Loucy (cell line): ENCODE data around the gene DHRSX.
"Not testable (repeated sequence)": the region's sequence is repeated elsewhere in the genome, so short reads cannot be mapped to it uniquely, and the experiment has no call there.

Experiments used
- H2AFZ ChIP-seq: fragments of 200-600 bp; sonication (generic); 2 replicates; pipeline ENCODE4 v1.6.0; 2016; ENCODE audit warnings: antibody characterized with exemption, mild to moderate bottlenecking, low read length, moderate library complexity
- H3F3A ChIP-seq: fragments of 200-600 bp; 2 replicates; pipeline ENCODE4 v1.6.0; 2016; ENCODE audit warnings: antibody characterized with exemption, low read depth, mild to moderate bottlenecking
- H3K27me3 ChIP-seq: fragments of 200-600 bp; sonication (generic); 2 replicates; pipeline ENCODE4 v1.6.1; 2014; ENCODE audit warnings: low read length, mild to moderate bottlenecking; ENCODE audit not compliant: insufficient read depth, poor library complexity, severe bottlenecking
- H3K36me3 ChIP-seq: fragments of 200-600 bp; sonication (generic); 2 replicates; pipeline ENCODE4 v1.6.1; 2016; ENCODE audit warnings: low read length; ENCODE audit not compliant: insufficient read depth
- H3K4me1 ChIP-seq: fragments of 200-600 bp; sonication (generic); 2 replicates; pipeline ENCODE4 v1.5.1; 2014; ENCODE audit warnings: low read length, mild to moderate bottlenecking; ENCODE audit not compliant: insufficient read depth, poor library complexity, severe bottlenecking
- H3K4me2 ChIP-seq: fragments of 200-600 bp; sonication (generic); 2 replicates; pipeline ENCODE4 v1.6.0; 2014; ENCODE audit warnings: antibody characterized with exemption, low read length, low read depth, mild to moderate bottlenecking; ENCODE audit not compliant: poor library complexity, severe bottlenecking
- H3K4me3 ChIP-seq: fragments of 200-600 bp; sonication (generic); 2 replicates; pipeline ENCODE4 v1.5.1; 2014; ENCODE audit warnings: low read length, mild to moderate bottlenecking, mixed read lengths; ENCODE audit not compliant: poor library complexity, severe bottlenecking
- H3K79me2 ChIP-seq: fragments of 200-600 bp; sonication (generic); 2 replicates; pipeline ENCODE4 v1.6.1; 2014; ENCODE audit warnings: low read length; ENCODE audit not compliant: insufficient read depth
- H3K9ac ChIP-seq: fragments of 200-600 bp; sonication (generic); 2 replicates; pipeline ENCODE4 v1.6.0; 2014; ENCODE audit warnings: mild to moderate bottlenecking, low read depth, low read length, moderate library complexity; ENCODE audit not compliant: poor library complexity, severe bottlenecking
- H3K9me2 ChIP-seq: fragments of 200-600 bp; sonication (generic); replicated peaks from 2 replicates; pipeline ENCODE4 v1.6.1; 2016; ENCODE audit warnings: low read depth, low read length, mixed read lengths
- H3K9me3 ChIP-seq: fragments of 200-600 bp; sonication (generic); 2 replicates; pipeline ENCODE4 v1.6.1; 2014; ENCODE audit warnings: mild to moderate bottlenecking, antibody characterized with exemption, low read length, low read depth; ENCODE audit not compliant: insufficient read depth
- H4K20me1 ChIP-seq: fragments of 200-600 bp; sonication (generic); 2 replicates; pipeline ENCODE4 v1.6.0; 2014; ENCODE audit warnings: antibody characterized with exemption, low read length, mild to moderate bottlenecking; ENCODE audit not compliant: insufficient read depth, poor library complexity, severe bottlenecking
- EZH2phosphoT487 ChIP-seq: fragments of 200-600 bp; IDR thresholded peaks from 2 replicates; pipeline ENCODE4 v1.6.1; 2018; ENCODE audit warnings: antibody characterized with exemption, mild to moderate bottlenecking, moderate library complexity, borderline replicate concordance
- TF ChIP-seq, protein P1 (sequence below): fragments of 200-600 bp; sonication (generic); conservative IDR thresholded peaks from 2 replicates; pipeline ENCODE4 v1.5.1; 2014; ENCODE audit warnings: mild to moderate bottlenecking, antibody characterized with exemption, low read length

Gene DHRSX

DNA sequence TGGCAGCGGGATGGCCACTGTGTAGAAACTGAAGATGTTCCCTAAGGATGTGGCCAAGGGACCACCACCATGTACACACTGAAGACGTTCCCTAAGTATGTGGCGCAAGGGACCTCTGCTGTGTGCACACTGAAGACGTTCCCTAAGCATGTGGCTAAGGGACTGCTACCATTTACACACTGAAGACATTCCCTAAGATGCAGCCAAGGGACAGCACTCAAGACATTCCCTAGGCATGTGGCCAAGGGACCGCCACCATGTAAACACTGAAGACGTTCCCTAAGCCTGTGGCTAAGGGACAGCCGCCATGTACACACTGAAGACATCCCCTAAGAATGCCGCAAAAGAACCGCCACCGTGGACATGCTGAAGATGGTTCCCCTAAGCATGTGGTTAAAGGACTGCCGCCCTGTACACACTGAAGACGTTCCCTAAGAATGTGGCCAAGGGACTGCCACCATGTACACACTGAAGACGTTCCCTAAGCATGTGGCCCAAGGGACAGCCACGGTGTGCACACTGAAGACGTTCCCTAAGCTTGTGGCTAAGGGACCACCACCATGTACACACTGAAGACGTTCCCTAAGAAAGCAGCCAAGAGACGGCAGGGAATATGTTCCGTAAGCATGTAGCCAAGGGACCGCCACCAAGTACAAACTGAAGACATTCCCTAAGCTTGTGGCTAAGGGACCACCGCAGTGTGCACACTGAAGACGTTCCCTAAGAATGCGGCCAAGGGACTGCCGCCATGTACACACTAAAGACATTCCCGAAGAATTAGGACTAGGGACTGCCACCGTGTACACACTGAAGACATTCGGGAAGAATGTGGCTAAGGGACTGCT lies 43.3 kb downstream of the DHRSX start:
- Histone ChIP-seq H3F3A (no peaks in the 10 kb centered on the region), H3K27me3 (no peaks in the 10 kb centered on the region), H2AFZ (no peak overlapping the region), H3K4me3 (no peak overlapping the region), H3K36me3 (no peaks in the 10 kb centered on the region), H3K79me2 (no peaks in the 10 kb centered on the region), H3K4me1 (no peaks in the 10 kb centered on the region), H3K9me3 (no peaks in the 10 kb centered on the region), H4K20me1 (no peaks in the 10 kb centered on the region), H3K9me2 (no peaks in the 10 kb centered on the region), H3K4me2 (no peak overlapping the region), H3K9ac (no peak overlapping the region)
- TF ChIP-seq, protein P1, sequence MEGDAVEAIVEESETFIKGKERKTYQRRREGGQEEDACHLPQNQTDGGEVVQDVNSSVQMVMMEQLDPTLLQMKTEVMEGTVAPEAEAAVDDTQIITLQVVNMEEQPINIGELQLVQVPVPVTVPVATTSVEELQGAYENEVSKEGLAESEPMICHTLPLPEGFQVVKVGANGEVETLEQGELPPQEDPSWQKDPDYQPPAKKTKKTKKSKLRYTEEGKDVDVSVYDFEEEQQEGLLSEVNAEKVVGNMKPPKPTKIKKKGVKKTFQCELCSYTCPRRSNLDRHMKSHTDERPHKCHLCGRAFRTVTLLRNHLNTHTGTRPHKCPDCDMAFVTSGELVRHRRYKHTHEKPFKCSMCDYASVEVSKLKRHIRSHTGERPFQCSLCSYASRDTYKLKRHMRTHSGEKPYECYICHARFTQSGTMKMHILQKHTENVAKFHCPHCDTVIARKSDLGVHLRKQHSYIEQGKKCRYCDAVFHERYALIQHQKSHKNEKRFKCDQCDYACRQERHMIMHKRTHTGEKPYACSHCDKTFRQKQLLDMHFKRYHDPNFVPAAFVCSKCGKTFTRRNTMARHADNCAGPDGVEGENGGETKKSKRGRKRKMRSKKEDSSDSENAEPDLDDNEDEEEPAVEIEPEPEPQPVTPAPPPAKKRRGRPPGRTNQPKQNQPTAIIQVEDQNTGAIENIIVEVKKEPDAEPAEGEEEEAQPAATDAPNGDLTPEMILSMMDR, result no peak
- no peak for TF ChIP-seq EZH2phosphoT487

DNA sequence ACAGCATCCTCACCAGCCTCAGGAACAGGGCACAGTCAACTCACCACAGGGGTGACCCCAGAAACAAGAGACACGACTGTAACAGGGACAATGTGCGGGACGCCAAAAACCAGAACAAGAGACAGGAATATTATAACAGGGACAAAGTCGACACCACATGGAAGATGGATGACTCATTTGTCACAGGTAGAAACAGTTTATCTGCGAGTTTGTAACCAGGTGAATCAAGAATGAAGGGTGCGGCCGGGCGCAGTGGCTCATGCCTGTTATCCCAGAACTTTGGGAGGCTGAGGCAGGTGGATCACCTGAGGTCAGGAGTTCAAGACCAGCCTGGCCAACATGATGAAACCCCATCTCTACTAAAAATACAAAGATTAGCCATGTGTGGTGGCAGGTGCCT lies 44.7 kb downstream of the DHRSX start:
- H3K9me2 ChIP-seq, H3K27me3 ChIP-seq, H4K20me1 ChIP-seq, H2AFZ ChIP-seq, H3K9ac ChIP-seq, H3K36me3 ChIP-seq, H3F3A ChIP-seq, H3K9me3 ChIP-seq, H3K79me2 ChIP-seq, H3K4me3 ChIP-seq, H3K4me1 ChIP-seq, H3K4me2 ChIP-seq: not testable (repeated sequence)

DNA sequence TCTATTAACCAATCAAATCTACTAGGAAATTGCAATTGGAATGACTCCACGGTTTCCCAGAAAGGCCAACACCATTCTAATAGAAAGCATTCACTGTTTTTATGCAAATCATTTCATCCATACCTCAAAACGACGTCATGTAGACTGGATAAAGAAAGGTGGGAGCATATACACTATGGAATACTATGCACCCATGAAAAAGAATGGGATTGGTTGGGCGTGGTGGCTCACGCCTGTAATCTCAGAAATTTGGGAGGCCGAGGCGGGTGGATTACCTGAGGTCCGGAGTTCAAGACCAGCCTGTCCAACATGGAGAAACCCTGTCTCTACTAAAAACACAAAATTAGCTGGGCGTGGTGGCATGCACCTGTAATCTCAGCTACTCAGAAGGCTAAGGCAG lies 46.2 kb downstream of the DHRSX start:
- H3K9me3 ChIP-seq, H3K4me3 ChIP-seq, H3K9me2 ChIP-seq, H3K36me3 ChIP-seq, H3F3A ChIP-seq, H2AFZ ChIP-seq, H3K4me2 ChIP-seq, H3K27me3 ChIP-seq, H4K20me1 ChIP-seq, H3K79me2 ChIP-seq, H3K4me1 ChIP-seq, H3K9ac ChIP-seq: not testable (repeated sequence)

DNA sequence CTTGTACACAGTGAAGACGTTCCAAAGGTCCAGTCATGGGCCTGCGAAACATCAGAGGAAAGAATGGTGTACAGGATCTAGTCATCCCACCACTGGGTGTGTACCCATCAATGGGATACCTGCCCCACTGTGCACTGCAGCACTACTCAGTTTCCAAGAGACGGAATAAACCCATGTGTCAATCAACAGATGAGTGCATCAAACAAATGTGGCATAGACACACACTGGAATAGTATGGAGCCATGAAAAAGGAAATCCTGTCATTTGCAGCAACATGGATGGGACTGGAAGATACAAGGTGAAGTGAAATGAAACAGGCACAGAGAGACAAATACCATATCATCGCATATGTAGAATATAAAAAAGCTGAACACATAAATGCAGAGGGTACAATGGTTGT lies 48.0 kb downstream of the DHRSX start:
- Histone ChIP-seq H2AFZ (no peak overlapping the region), H4K20me1 (no peaks in the 10 kb centered on the region), H3K9me2 (no peaks in the 10 kb centered on the region), H3K9ac (no peak overlapping the region), H3K9me3 (no peaks in the 10 kb centered on the region), H3K4me1 (no peaks in the 10 kb centered on the region), H3K36me3 (no peaks in the 10 kb centered on the region), H3K4me3 (no peak overlapping the region), H3K4me2 (no peak overlapping the region), H3K79me2 (no peaks in the 10 kb centered on the region), H3F3A (no peaks in the 10 kb centered on the region), H3K27me3 (no peaks in the 10 kb centered on the region)
- TF ChIP-seq, protein P1, result no peak
- no peak for TF ChIP-seq EZH2phosphoT487
